Measurements from ENCODE around the gene RXFP2. TPM values are rescaled to one million over a fixed set of nuclear protein-coding genes. Genes with fewer than 3 reads are reported as not detected.

The RXFP2 gene
- total RNA-seq, 4 donors from 2014 or later = not detected

GRCh38 chr13:31733647-31734046, 5.7 kb upstream of the RXFP2 start:
- Histone ChIP-seq H3K27ac (no peak overlapping the region), H3K9me3 (no peaks in the 10 kb centered on the region), H3K36me3 (no peaks in the 10 kb centered on the region), H3K4me1 (no peaks in the 10 kb centered on the region), H3K4me3 (no peak overlapping the region), H3K27me3 (no peaks in the 10 kb centered on the region)
- intact Hi-C loops (cut with DNase I) = no loop called here
- 60 to 74% methylated on average over 2 of the region's 2 CpGs for WGBS, 2 donors
- TF ChIP-seq CTCF (IDR thresholded peaks at IDR 0.05) (no peak), POLR2A (IDR thresholded peaks at IDR 0.05) (no peak)
- no peak for DNase-seq

GRCh38 chr13:31742097-31742734, 2.9 kb downstream of the RXFP2 start:
- Histone ChIP-seq H3K27me3 (no peaks in the 10 kb centered on the region), H3K9me3 (no peaks in the 10 kb centered on the region), H3K4me3 (no peak overlapping the region), H3K36me3 (no peaks in the 10 kb centered on the region), H3K4me1 (peaks cover 0 to 6% (median 0%) of the 10 kb centered on the region in 3 donors), H3K27ac (no peak overlapping the region)
- intact Hi-C loops (cut with DNase I) = loop anchor here (5.0 kb wide), 1 partner anchor 310 kb away; no protein-coding TSS in a partner anchor
- no peak for TF ChIP-seq POLR2A (IDR thresholded peaks at IDR 0.05)
- TF ChIP-seq CTCF (IDR thresholded peaks at IDR 0.05) = peak; percentile 73 to 99 (median 89)
- 8 to 12% methylated on average over 5 to 7 of the region's 7 CpGs for WGBS, 2 donors
- DNase-seq = no peak

GRCh38 chr13:31747291-31747690, 8.0 kb downstream of the RXFP2 start:
- DNase-seq = no peak
- WGBS, 2 donors = 79 to 80% methylated on average over 3 of the region's 3 CpGs
- H3K4me3 ChIP-seq = no peak overlapping the region
- peaks cover 0 to 11% (median 0%) of the 10 kb centered on the region in 4 donors for H3K27me3 ChIP-seq
- intact Hi-C loops (cut with DNase I) = no loop called here
- no peak for TF ChIP-seq POLR2A (IDR thresholded peaks at IDR 0.05)
- TF ChIP-seq CTCF (IDR thresholded peaks at IDR 0.05) = no peak
- no peaks in the 10 kb centered on the region for H3K36me3 ChIP-seq
- no peak overlapping the region for H3K27ac ChIP-seq
- peaks cover 0 to under 1% (median 0%) of the 10 kb centered on the region in 3 donors for H3K4me1 ChIP-seq
- no peaks in the 10 kb centered on the region for H3K9me3 ChIP-seq

GRCh38 chr13:31747966-31748365, 8.6 kb downstream of the RXFP2 start:
- intact Hi-C loops (cut with DNase I) = no loop called here
- Histone ChIP-seq H3K4me1 (no peaks in the 10 kb centered on the region), H3K27me3 (peaks cover 0 to 18% (median 0%) of the 10 kb centered on the region in 4 donors), H3K4me3 (no peak overlapping the region), H3K36me3 (no peaks in the 10 kb centered on the region), H3K27ac (no peak overlapping the region), H3K9me3 (no peaks in the 10 kb centered on the region)
- no peak for DNase-seq
- TF ChIP-seq CTCF (IDR thresholded peaks at IDR 0.05) (no peak), POLR2A (IDR thresholded peaks at IDR 0.05) (no peak)
- 36 to 38% methylated on average over 2 of the region's 2 CpGs for WGBS, 2 donors

- Histone ChIP-seq H3K27ac (no peak overlapping the region), H3K4me1 (no peaks in the 10 kb centered on the region), H3K27me3 (peaks cover 0 to 26% (median 0%) of the 10 kb centered on the region in 4 donors), H3K4me3 (no peak overlapping the region), H3K36me3 (no peaks in the 10 kb centered on the region), H3K9me3 (no peaks in the 10 kb centered on the region)
- intact Hi-C loops (cut with DNase I) = no loop called here
- no peak for DNase-seq
- no peak for TF ChIP-seq POLR2A (IDR thresholded peaks at IDR 0.05)
- TF ChIP-seq CTCF (IDR thresholded peaks at IDR 0.05) = no peak
- WGBS, 2 donors = 54 to 58% methylated on average over 4 of the region's 4 CpGs
Observed at GRCh38 chr13:31749929-31750328, 10.6 kb downstream of the RXFP2 start.
